GM23338 (cell line): ENCODE measurements around the gene PPM1F. TPM values are rescaled to one million over a fixed set of nuclear protein-coding genes. Genes with fewer than 3 reads are reported as not detected.

Source experiments
- ATAC-seq: fragments of 200-7000 bp; cut with Tn5 transposase; 3 replicates; pipeline ENCODE4 v1.9.1; 2020
- DNase-seq: peaks from one replicate; pipeline ENCODE4 v3.0.0-alpha.2; 2015; ENCODE audit warnings: low spot score
- H2AFZ ChIP-seq: fragments of 200-600 bp; sonication (generic); 2 replicates; pipeline ENCODE4 v1.8.0; 2016; ENCODE audit warnings: antibody characterized with exemption, mild to moderate bottlenecking, moderate library complexity
- H3F3A ChIP-seq: fragments of 200-600 bp; sonication (generic); replicated peaks from 2 replicates; pipeline ENCODE4 v1.8.0; 2017; ENCODE audit warnings: antibody characterized with exemption, mixed run types, low read depth
- H3K27ac ChIP-seq: fragments of 200-600 bp; sonication (generic); 2 replicates; pipeline ENCODE4 v1.6.1; 2016; ENCODE audit warnings: low read depth
- H3K27me3 ChIP-seq: fragments of 200-600 bp; sonication (generic); 2 replicates; pipeline ENCODE4 v1.8.0; 2016; ENCODE audit warnings: mild to moderate bottlenecking, mixed run types, moderate library complexity; ENCODE audit not compliant: insufficient read depth
- H3K36me3 ChIP-seq: fragments of 200-600 bp; sonication (generic); 2 replicates; pipeline ENCODE4 v1.8.0; 2016; ENCODE audit warnings: mild to moderate bottlenecking; ENCODE audit not compliant: insufficient read depth
- H3K4me1 ChIP-seq: fragments of 200-600 bp; sonication (generic); 2 replicates; pipeline ENCODE4 v1.8.0; 2016; ENCODE audit warnings: mild to moderate bottlenecking, moderate library complexity; ENCODE audit not compliant: insufficient read depth
- H3K4me2 ChIP-seq: fragments of 200-600 bp; sonication (generic); 2 replicates; pipeline ENCODE4 v1.7.1; 2017; ENCODE audit warnings: mixed run types
- H3K4me3 ChIP-seq: fragments of 200-600 bp; sonication (generic); 2 replicates; pipeline ENCODE4 v1.6.1; 2016; ENCODE audit warnings: mixed run types
- H3K79me2 ChIP-seq: fragments of 200-600 bp; sonication (generic); replicated peaks from 2 replicates; pipeline ENCODE4 v1.8.0; 2017; ENCODE audit warnings: mild to moderate bottlenecking; ENCODE audit not compliant: insufficient read depth
- H3K9me2 ChIP-seq: fragments of 200-600 bp; sonication (generic); 2 replicates; pipeline ENCODE4 v1.8.0; 2017; ENCODE audit not compliant: insufficient read depth
- H4K20me1 ChIP-seq: fragments of 200-600 bp; sonication (generic); replicated peaks from 2 replicates; pipeline ENCODE4 v1.8.0; 2017; ENCODE audit warnings: mild to moderate bottlenecking; ENCODE audit not compliant: insufficient read depth
- H3K27ac Mint-ChIP-seq: 2 replicates; pipeline ENCODE4 v1.8.0; 2020; ENCODE audit warnings: inconsistent platforms, mild to moderate bottlenecking, moderate library complexity, mixed read lengths
- H3K27me3 Mint-ChIP-seq: 3 replicates; pipeline ENCODE4 v1.8.0; 2022; ENCODE audit warnings: low read depth, mild to moderate bottlenecking, moderate library complexity, mixed read lengths, inconsistent platforms; ENCODE audit not compliant: insufficient read depth, poor library complexity
- H3K36me3 Mint-ChIP-seq: 3 replicates; pipeline ENCODE4 v1.8.0; 2021; ENCODE audit warnings: low read depth, mild to moderate bottlenecking, inconsistent platforms, moderate library complexity, mixed read lengths
- H3K4me1 Mint-ChIP-seq: 3 replicates; pipeline ENCODE4 v1.8.0; 2020; ENCODE audit warnings: mild to moderate bottlenecking, inconsistent platforms, mixed read lengths
- H3K4me3 Mint-ChIP-seq: 3 replicates; pipeline ENCODE4 v1.8.0; 2021; ENCODE audit warnings: moderate library complexity, mild to moderate bottlenecking, inconsistent platforms, mixed read lengths
- H3K9me3 Mint-ChIP-seq: 3 replicates; pipeline ENCODE4 v1.8.0; 2020; ENCODE audit warnings: moderate library complexity, mild to moderate bottlenecking, inconsistent platforms, mixed read lengths
- CREB1 ChIP-seq: fragments of 250-450 bp; sonication (Bioruptor Pico); IDR thresholded peaks from 2 replicates; pipeline ENCODE4 v1.5.0; 2020; ENCODE audit warnings: low read depth, mild to moderate bottlenecking, moderate library complexity
- EZH2 ChIP-seq: fragments of 200-600 bp; sonication (generic); IDR thresholded peaks from one replicate; pipeline ENCODE4 v1.8.0; 2017; ENCODE audit warnings: antibody characterized with exemption, mild to moderate bottlenecking, low read depth; ENCODE audit not compliant: unreplicated experiment
- EZH2phosphoT487 ChIP-seq: fragments of 200-600 bp; sonication (generic); IDR thresholded peaks from one replicate; pipeline ENCODE4 v1.8.1; 2018; ENCODE audit warnings: antibody characterized with exemption; ENCODE audit not compliant: unreplicated experiment
- JUNB ChIP-seq: IDR thresholded peaks from one replicate; pipeline ENCODE4 v1.6.1; 2016; ENCODE audit warnings: antibody characterized with exemption; ENCODE audit not compliant: unreplicated experiment
- POLR2AphosphoS5 ChIP-seq: IDR thresholded peaks from 2 replicates; pipeline ENCODE4 v1.6.1; 2016; ENCODE audit warnings: antibody characterized with exemption, low read depth
- REST ChIP-seq: IDR thresholded peaks from one replicate; pipeline ENCODE4 v1.6.1; 2018; ENCODE audit warnings: antibody characterized with exemption; ENCODE audit not compliant: unreplicated experiment
- STAT1 ChIP-seq: IDR thresholded peaks from one replicate; pipeline ENCODE4 v1.6.1; 2016; ENCODE audit warnings: antibody characterized with exemption; ENCODE audit not compliant: unreplicated experiment
- ZNF114 ChIP-seq: fragments of 250-450 bp; sonication (Bioruptor Pico); IDR thresholded peaks from 2 replicates; pipeline ENCODE4 v1.5.0; 2020; ENCODE audit warnings: mild to moderate bottlenecking, moderate library complexity
- ZNF331 ChIP-seq: fragments of 250-450 bp; sonication (Bioruptor Pico); IDR thresholded peaks from 2 replicates; pipeline ENCODE4 v1.5.0; 2020; ENCODE audit warnings: low read depth, mild to moderate bottlenecking, moderate library complexity
- polyA plus RNA-seq: library from polyadenylated mRNA; unstranded; fragments of >200 nt; fragmentation: Nextera tagmentation; extraction: Ambion mirVana; gene quantifications from 2 replicates; pipeline ENCODE4 v1.2.1, GENCODE V29; 2016
- total RNA-seq: library from RNA; depleted of rRNA; stranded (reverse); fragments of >200 nt; shearing (Covaris generic); gene quantifications from 2 replicates; pipeline ENCODE4 v1.2.3, GENCODE V29; 2014
- TF ChIP-seq, protein P1 (sequence below): IDR thresholded peaks from 2 replicates; pipeline ENCODE4 v1.6.1; 2016; ENCODE audit warnings: antibody characterized with exemption
- TF ChIP-seq, protein P2 (sequence below): fragments of 250-450 bp; sonication (Bioruptor Pico); IDR thresholded peaks from 2 replicates; pipeline ENCODE4 v1.5.0; 2020; ENCODE audit warnings: mild to moderate bottlenecking, moderate library complexity

PPM1F gene
- total and polyA plus RNA-seq, 2 experiments from 2014 or later = 7.1 to 29.3 TPM

DNA sequence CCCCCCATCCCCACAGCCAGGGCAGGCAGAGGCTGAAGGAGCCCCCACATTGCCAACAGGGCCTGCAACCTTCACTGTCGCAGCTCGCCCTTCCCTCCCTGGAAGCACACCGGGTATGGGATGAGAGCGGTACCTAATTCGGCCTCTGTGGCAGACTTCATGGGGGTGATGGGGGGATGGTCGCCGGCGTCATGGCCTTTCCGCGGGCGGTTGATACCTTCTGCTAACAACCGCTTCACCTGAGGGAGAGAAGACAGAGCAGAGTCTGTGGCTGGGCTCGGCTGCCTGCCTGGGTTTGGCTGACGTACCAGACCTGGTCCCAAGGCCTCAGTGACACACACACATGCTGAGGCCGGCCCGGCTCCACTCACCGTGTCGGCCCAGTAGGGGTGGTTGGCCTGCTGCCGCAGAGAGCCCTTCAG, 11.2 kb upstream of the PPM1F start:
- no peak for TF ChIP-seq JUNB
- TF ChIP-seq EZH2 = no peak
- TF ChIP-seq CREB1 (CRISPR knock-in tag) = no peak
- TF ChIP-seq, protein P1, sequence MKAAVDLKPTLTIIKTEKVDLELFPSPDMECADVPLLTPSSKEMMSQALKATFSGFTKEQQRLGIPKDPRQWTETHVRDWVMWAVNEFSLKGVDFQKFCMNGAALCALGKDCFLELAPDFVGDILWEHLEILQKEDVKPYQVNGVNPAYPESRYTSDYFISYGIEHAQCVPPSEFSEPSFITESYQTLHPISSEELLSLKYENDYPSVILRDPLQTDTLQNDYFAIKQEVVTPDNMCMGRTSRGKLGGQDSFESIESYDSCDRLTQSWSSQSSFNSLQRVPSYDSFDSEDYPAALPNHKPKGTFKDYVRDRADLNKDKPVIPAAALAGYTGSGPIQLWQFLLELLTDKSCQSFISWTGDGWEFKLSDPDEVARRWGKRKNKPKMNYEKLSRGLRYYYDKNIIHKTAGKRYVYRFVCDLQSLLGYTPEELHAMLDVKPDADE = no peak
- TF ChIP-seq ZNF114 = no peak
- TF ChIP-seq POLR2AphosphoS5 = no peak
- no peak for TF ChIP-seq REST
- no peak for TF ChIP-seq ZNF331 (CRISPR knock-in tag)
- no peak for TF ChIP-seq EZH2phosphoT487
- peaks cover 5% of the 10 kb centered on the region; the same call in 1 of the 2 replicates for H4K20me1 ChIP-seq
- H3K79me2 ChIP-seq = no peaks in the 10 kb centered on the region
- H3K4me1 ChIP-seq = no peaks in the 10 kb centered on the region
- H3K4me3 ChIP-seq = no peak overlapping the region
- peaks cover 13% of the 10 kb centered on the region for H3K27me3 Mint-ChIP-seq
- H3K27ac ChIP-seq = no peak overlapping the region
- H3K9me2 ChIP-seq = no peaks in the 10 kb centered on the region
- no peaks in the 10 kb centered on the region for H3K27me3 ChIP-seq
- H3K4me2 ChIP-seq = no peak overlapping the region
- peaks cover 75% of the 10 kb centered on the region for H3K36me3 Mint-ChIP-seq
- H3K27ac Mint-ChIP-seq = no peak overlapping the region
- no peaks in the 10 kb centered on the region for H3F3A ChIP-seq
- no peak overlapping the region for H2AFZ ChIP-seq
- H3K36me3 ChIP-seq = peaks cover 11% of the 10 kb centered on the region; the same call in 1 of the 2 replicates
- no peak overlapping the region for H3K4me3 Mint-ChIP-seq
- peaks cover 4% of the 10 kb centered on the region; the same call in 2 of the 3 replicates for H3K9me3 Mint-ChIP-seq
- no peak for DNase-seq
- no peaks in the 10 kb centered on the region for H3K4me1 Mint-ChIP-seq
- ATAC-seq = no peak

DNA sequence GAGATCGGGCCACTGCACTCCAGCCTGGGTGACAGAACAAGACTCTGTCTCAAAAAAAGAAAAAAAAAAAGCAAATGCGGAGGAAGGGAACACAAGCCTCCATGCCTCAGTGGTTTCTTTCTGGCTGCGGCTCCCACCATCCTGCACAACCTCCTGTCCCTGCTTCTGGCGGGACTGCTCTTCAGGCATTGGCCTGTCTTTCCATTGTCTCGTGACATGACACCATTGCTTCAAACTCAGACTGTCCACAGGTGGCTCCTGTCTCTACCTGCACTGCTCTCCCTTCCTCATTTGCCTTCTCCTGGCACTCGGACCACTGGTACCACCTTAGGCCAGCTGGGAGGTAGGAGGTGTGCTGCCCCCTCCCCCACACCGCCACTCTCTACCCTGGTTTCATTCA, 10.6 kb upstream of the PPM1F start:
- no peaks in the 10 kb centered on the region for H3K4me1 Mint-ChIP-seq
- Histone ChIP-seq H4K20me1 (peaks cover 5% of the 10 kb centered on the region; the same call in 1 of the 2 replicates), H3K4me3 (no peak overlapping the region), H3K27me3 (no peaks in the 10 kb centered on the region), H2AFZ (no peak overlapping the region), H3K9me2 (no peaks in the 10 kb centered on the region), H3K4me1 (no peaks in the 10 kb centered on the region), H3F3A (no peaks in the 10 kb centered on the region), H3K36me3 (peaks cover 11% of the 10 kb centered on the region; the same call in 1 of the 2 replicates), H3K27ac (no peak overlapping the region), H3K79me2 (no peaks in the 10 kb centered on the region), H3K4me2 (no peak overlapping the region)
- no peak overlapping the region for H3K27ac Mint-ChIP-seq
- H3K36me3 Mint-ChIP-seq = peaks cover 74% of the 10 kb centered on the region
- H3K27me3 Mint-ChIP-seq = peaks cover 11% of the 10 kb centered on the region
- DNase-seq (no peak), ATAC-seq (no peak)
- H3K9me3 Mint-ChIP-seq = peaks cover 4% of the 10 kb centered on the region; the same call in 2 of the 3 replicates
- no peak overlapping the region for H3K4me3 Mint-ChIP-seq
- no peak for TF ChIP-seq CREB1 (CRISPR knock-in tag)
- no peak for TF ChIP-seq EZH2
- no peak for TF ChIP-seq ZNF331 (CRISPR knock-in tag)
- TF ChIP-seq, protein P2, sequence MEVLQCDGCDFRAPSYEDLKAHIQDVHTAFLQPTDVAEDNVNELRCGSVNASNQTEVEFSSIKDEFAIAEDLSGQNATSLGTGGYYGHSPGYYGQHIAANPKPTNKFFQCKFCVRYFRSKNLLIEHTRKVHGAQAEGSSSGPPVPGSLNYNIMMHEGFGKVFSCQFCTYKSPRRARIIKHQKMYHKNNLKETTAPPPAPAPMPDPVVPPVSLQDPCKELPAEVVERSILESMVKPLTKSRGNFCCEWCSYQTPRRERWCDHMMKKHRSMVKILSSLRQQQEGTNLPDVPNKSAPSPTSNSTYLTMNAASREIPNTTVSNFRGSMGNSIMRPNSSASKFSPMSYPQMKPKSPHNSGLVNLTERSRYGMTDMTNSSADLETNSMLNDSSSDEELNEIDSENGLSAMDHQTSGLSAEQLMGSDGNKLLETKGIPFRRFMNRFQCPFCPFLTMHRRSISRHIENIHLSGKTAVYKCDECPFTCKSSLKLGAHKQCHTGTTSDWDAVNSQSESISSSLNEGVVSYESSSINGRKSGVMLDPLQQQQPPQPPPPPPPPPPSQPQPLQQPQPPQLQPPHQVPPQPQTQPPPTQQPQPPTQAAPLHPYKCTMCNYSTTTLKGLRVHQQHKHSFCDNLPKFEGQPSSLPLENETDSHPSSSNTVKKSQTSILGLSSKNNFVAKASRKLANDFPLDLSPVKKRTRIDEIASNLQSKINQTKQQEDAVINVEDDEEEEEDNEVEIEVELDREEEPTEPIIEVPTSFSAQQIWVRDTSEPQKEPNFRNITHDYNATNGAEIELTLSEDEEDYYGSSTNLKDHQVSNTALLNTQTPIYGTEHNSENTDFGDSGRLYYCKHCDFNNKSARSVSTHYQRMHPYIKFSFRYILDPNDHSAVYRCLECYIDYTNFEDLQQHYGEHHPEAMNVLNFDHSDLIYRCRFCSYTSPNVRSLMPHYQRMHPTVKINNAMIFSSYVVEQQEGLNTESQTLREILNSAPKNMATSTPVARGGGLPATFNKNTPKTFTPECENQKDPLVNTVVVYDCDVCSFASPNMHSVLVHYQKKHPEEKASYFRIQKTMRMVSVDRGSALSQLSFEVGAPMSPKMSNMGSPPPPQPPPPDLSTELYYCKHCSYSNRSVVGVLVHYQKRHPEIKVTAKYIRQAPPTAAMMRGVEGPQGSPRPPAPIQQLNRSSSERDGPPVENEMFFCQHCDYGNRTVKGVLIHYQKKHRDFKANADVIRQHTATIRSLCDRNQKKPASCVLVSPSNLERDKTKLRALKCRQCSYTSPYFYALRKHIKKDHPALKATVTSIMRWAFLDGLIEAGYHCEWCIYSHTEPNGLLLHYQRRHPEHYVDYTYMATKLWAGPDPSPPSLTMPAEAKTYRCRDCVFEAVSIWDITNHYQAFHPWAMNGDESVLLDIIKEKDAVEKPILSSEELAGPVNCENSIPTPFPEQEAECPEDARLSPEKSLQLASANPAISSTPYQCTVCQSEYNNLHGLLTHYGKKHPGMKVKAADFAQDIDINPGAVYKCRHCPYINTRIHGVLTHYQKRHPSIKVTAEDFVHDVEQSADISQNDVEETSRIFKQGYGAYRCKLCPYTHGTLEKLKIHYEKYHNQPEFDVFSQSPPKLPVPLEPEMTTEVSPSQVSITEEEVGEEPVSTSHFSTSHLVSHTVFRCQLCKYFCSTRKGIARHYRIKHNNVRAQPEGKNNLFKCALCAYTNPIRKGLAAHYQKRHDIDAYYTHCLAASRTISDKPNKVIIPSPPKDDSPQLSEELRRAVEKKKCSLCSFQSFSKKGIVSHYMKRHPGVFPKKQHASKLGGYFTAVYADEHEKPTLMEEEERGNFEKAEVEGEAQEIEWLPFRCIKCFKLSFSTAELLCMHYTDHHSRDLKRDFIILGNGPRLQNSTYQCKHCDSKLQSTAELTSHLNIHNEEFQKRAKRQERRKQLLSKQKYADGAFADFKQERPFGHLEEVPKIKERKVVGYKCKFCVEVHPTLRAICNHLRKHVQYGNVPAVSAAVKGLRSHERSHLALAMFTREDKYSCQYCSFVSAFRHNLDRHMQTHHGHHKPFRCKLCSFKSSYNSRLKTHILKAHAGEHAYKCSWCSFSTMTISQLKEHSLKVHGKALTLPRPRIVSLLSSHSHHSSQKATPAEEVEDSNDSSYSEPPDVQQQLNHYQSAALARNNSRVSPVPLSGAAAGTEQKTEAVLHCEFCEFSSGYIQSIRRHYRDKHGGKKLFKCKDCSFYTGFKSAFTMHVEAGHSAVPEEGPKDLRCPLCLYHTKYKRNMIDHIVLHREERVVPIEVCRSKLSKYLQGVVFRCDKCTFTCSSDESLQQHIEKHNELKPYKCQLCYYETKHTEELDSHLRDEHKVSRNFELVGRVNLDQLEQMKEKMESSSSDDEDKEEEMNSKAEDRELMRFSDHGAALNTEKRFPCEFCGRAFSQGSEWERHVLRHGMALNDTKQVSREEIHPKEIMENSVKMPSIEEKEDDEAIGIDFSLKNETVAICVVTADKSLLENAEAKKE (CRISPR knock-in tag) = no peak
- no peak for TF ChIP-seq EZH2phosphoT487
- TF ChIP-seq POLR2AphosphoS5 = no peak
- no peak for TF ChIP-seq STAT1
